Endothelial cell (in vitro differentiated cells): ENCODE measurements around the gene HOXC11. TPM values are rescaled to one million over a fixed set of nuclear protein-coding genes. Genes with fewer than 3 reads are reported as not detected.
A peak's percentile ranks its signal among the peaks of the same experiment; 100 is the strongest.

ENCODE experiments used
- DNase-seq: peaks from one replicate; pipeline ENCODE4 v3.0.0; 2021; ENCODE audit warnings: low spot score
- H3K27ac Mint-ChIP-seq: one replicate; pipeline ENCODE4 v1.8.0; 2021; ENCODE audit warnings: mixed read lengths, inconsistent platforms; ENCODE audit not compliant: unreplicated experiment
- H3K27me3 Mint-ChIP-seq: one replicate; pipeline ENCODE4 v1.8.0; 2021; ENCODE audit warnings: mild to moderate bottlenecking, moderate library complexity, mixed read lengths, inconsistent platforms; ENCODE audit not compliant: unreplicated experiment
- H3K36me3 Mint-ChIP-seq: one replicate; pipeline ENCODE4 v1.8.0; 2021; ENCODE audit warnings: mild to moderate bottlenecking, low read depth, mixed read lengths, inconsistent platforms; ENCODE audit not compliant: unreplicated experiment
- H3K4me1 Mint-ChIP-seq: one replicate; pipeline ENCODE4 v1.8.0; 2021; ENCODE audit warnings: mild to moderate bottlenecking, mixed read lengths, inconsistent platforms; ENCODE audit not compliant: unreplicated experiment
- H3K4me3 Mint-ChIP-seq: one replicate; pipeline ENCODE4 v1.8.0; 2021; ENCODE audit warnings: mild to moderate bottlenecking, mixed read lengths, inconsistent platforms; ENCODE audit not compliant: unreplicated experiment
- H3K9me3 Mint-ChIP-seq: one replicate; pipeline ENCODE4 v1.8.0; 2021; ENCODE audit warnings: mixed read lengths, inconsistent platforms; ENCODE audit not compliant: unreplicated experiment
- total RNA-seq: library from RNA; stranded (reverse); fragmentation: NEBNext Ultra II Directional; extraction: Animal tissue kit (Norgen Biotek cat#: 25700); gene quantifications from one replicate; pipeline ENCODE4 v1.2.1, GENCODE V29; 2021; ENCODE audit not compliant: unreplicated experiment
- TF ChIP-seq, protein P1 (sequence below): fragments of 200-600 bp; sonication (generic); IDR thresholded peaks from one replicate; pipeline ENCODE4 v1.5.0; 2021; ENCODE audit warnings: antibody characterized with exemption; ENCODE audit not compliant: unreplicated experiment

Gene HOXC11
- total RNA-seq, 1 donor from 2014 or later, result 0.38 TPM

DNA sequence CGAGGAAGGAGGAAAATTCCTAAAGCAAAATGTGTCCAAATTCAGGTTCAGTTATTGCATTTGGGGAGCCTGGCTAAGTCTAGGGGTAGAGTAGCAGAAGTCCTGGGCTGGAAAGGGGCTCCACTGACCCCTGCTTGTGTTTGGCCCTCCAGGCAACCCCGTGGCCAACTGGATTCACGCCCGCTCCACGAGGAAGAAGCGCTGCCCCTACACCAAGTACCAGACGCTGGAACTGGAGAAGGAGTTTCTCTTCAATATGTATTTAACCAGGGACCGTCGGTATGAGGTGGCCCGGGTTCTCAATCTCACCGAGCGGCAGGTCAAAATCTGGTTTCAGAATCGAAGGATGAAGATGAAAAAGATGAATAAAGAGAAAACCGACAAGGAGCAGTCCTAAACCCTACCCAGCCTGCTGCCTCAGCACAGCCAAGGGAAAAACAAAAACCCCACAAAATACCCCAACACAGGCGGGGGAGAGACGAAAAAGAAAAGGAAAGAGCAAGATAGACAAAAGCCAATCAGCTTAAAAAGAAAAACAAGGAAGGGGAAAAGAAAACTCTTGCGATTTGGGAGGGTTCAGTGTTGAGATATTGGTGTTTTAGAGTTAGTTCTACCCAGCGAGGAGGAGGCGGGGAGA lies 29.5 kb downstream of the HOXC11 start:
- peak overlapping the region; percentile 3 for H3K27ac Mint-ChIP-seq
- TF ChIP-seq, protein P1, sequence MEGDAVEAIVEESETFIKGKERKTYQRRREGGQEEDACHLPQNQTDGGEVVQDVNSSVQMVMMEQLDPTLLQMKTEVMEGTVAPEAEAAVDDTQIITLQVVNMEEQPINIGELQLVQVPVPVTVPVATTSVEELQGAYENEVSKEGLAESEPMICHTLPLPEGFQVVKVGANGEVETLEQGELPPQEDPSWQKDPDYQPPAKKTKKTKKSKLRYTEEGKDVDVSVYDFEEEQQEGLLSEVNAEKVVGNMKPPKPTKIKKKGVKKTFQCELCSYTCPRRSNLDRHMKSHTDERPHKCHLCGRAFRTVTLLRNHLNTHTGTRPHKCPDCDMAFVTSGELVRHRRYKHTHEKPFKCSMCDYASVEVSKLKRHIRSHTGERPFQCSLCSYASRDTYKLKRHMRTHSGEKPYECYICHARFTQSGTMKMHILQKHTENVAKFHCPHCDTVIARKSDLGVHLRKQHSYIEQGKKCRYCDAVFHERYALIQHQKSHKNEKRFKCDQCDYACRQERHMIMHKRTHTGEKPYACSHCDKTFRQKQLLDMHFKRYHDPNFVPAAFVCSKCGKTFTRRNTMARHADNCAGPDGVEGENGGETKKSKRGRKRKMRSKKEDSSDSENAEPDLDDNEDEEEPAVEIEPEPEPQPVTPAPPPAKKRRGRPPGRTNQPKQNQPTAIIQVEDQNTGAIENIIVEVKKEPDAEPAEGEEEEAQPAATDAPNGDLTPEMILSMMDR, result no peak

DNA sequence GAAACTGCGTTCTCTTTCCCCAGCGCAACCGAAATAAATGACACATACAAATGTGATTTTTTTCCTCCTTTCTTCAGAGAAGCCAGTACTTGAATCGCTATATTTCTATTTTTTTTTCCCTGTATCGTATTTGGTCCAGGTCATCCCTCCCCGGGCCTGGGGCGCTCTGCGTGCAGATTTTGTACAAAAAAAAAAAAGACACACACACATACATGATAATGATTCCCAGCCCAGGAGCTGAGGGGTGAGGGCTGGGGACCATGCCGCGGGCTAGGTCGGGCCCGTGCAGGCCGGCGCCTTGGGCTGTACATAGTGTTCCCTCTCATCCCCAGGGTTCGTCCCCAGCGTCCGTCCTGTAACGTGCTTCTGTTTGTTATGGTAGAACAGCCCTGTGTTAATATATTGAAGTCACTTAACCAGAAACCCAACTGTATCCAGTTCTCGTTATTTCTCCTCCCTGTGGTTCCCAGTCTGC lies 30.0 kb downstream of the HOXC11 start:
- TF ChIP-seq, protein P1, result peak; percentile 17
- Mint-ChIP-seq H3K27ac (peak overlapping the region; percentile 3), H3K27me3 (peaks cover 38% of the 10 kb centered on the region), H3K9me3 (no peaks in the 10 kb centered on the region), H3K36me3 (no peaks in the 10 kb centered on the region), H3K4me1 (peaks cover 11% of the 10 kb centered on the region), H3K4me3 (no peak overlapping the region)
- DNase-seq, result no peak

More for the DNA sequence above, 29.5 kb downstream of the HOXC11 start:
- no peaks in the 10 kb centered on the region for H3K9me3 Mint-ChIP-seq
- H3K27me3 Mint-ChIP-seq, result peaks cover 38% of the 10 kb centered on the region
- no peak for DNase-seq
- no peak overlapping the region for H3K4me3 Mint-ChIP-seq
- H3K36me3 Mint-ChIP-seq, result no peaks in the 10 kb centered on the region
- peaks cover 15% of the 10 kb centered on the region for H3K4me1 Mint-ChIP-seq

DNA sequence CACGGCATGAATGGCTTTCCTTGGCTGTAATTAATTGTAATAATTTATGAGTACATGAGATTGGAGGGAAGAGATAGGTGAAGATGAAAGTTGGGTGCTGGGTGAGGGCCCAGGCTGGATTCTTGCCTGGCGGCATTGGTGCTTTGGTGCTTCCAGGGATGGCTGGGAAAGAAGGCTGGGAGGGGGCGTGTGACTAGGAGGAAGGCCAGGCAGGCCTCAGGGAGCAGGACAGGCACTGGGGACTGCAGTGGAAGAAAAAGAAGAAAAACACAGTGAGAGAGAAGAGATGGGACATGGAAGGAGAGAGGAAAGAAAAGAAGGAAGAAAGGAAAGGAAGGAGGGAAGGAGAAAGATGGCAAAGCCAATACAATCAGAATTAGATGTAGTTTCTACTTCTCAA lies 30.7 kb downstream of the HOXC11 start:
- no peaks in the 10 kb centered on the region for H3K36me3 Mint-ChIP-seq
- no peak overlapping the region for H3K27ac Mint-ChIP-seq

DNA sequence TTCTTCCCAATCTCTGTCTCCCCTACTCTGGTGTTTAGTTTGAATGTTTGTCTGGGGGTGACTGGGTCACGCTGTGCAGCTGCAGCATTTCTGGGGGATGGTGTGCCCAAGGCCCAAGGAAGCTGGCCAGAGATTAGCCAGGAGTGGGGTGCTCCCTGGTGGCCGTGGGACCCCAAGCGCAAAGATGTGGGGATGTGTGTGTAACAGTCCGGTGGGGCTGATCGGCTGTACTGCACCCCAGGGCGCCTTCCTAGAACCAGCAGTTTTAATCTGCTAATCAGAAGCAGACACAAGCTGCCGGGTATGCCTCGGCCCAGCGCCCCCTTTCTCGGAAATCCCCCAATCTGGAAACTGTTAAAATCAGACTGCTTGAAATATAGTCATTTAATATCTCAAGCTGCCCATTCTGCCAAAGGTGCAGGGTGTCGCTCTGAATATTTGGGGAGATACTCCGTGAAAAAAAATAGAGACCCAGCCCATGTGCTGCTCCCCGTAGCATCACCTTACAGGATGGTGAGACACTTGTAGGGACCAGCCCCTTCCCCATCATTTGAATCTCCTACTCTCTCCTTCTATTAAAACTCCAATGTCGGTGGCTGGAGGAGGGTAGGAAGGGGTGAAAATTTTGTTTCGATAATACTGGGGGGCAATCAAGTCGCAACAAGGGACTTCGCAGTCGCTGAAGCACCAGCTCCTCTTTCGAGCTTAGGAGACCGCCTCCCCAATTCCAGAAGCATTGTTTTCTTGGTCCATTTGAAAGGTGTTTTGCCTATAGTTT lies 31.3 kb downstream of the HOXC11 start:
- DNase-seq, result no peak
- peaks cover 32% of the 10 kb centered on the region for H3K27me3 Mint-ChIP-seq
- peaks cover 11% of the 10 kb centered on the region for H3K4me1 Mint-ChIP-seq
- no peaks in the 10 kb centered on the region for H3K9me3 Mint-ChIP-seq
- H3K4me3 Mint-ChIP-seq, result no peak overlapping the region
- H3K27ac Mint-ChIP-seq, result no peak overlapping the region
- no peaks in the 10 kb centered on the region for H3K36me3 Mint-ChIP-seq
- TF ChIP-seq, protein P1, result no peak

More for the DNA sequence above, 30.7 kb downstream of the HOXC11 start:
- peaks cover 11% of the 10 kb centered on the region for H3K4me1 Mint-ChIP-seq
- H3K27me3 Mint-ChIP-seq, result peaks cover 33% of the 10 kb centered on the region
- TF ChIP-seq, protein P1, result no peak
- no peak overlapping the region for H3K4me3 Mint-ChIP-seq
- no peaks in the 10 kb centered on the region for H3K9me3 Mint-ChIP-seq
- DNase-seq, result no peak
